Astrocyte (in vitro differentiated cells and primary cell): Measurements from ENCODE around the gene CTTNBP2NL. TPM values are rescaled to one million over a fixed set of nuclear protein-coding genes. Genes with fewer than 3 reads are reported as not detected.

ENCODE experiments used
- DNase-seq: peaks from one replicate; pipeline ENCODE4 v3.0.0-alpha.2; 2010; ENCODE audit warnings: low read depth
- FAIRE-seq: peaks from 2 replicates; lab custom pipeline; 2011; peaks lifted over from hg19 to GRCh38; lab: Jason Lieb, UNC
- H2AFZ ChIP-seq: 2 replicates; pipeline ENCODE4 v1.6.0; 2012; ENCODE audit warnings: low read depth, low read length, inconsistent platforms
- H3K27ac ChIP-seq: 2 replicates; pipeline ENCODE4 v1.5.1; 2011; ENCODE audit warnings: low read depth, low read length, inconsistent platforms
- H3K27me3 ChIP-seq: 2 replicates; pipeline ENCODE4 v1.6.0; 2011; ENCODE audit warnings: low read length, inconsistent platforms; ENCODE audit not compliant: insufficient read depth
- H3K36me3 ChIP-seq: 2 replicates; pipeline ENCODE4 v1.5.1; 2011; ENCODE audit warnings: low read length, inconsistent platforms; ENCODE audit not compliant: insufficient read depth
- H3K4me1 ChIP-seq: 2 replicates; pipeline ENCODE4 v1.5.1; 2011; ENCODE audit warnings: low read length, inconsistent platforms; ENCODE audit not compliant: insufficient read depth
- H3K4me2 ChIP-seq: 2 replicates; pipeline ENCODE4 v1.6.0; 2012; ENCODE audit warnings: low read length, inconsistent platforms
- H3K4me3 ChIP-seq: 2 replicates; pipeline ENCODE4 v1.5.1; 2011; ENCODE audit warnings: low read depth, mild to moderate bottlenecking, low read length, inconsistent platforms; ENCODE audit not compliant: insufficient read depth
- H3K79me2 ChIP-seq: 2 replicates; pipeline ENCODE4 v1.6.0; 2012; ENCODE audit warnings: mild to moderate bottlenecking, low read length, inconsistent platforms; ENCODE audit not compliant: insufficient read depth
- H3K9ac ChIP-seq: 2 replicates; pipeline ENCODE4 v1.6.0; 2012; ENCODE audit warnings: mild to moderate bottlenecking, low read length, inconsistent platforms
- H3K9me3 ChIP-seq: 2 replicates; pipeline ENCODE4 v1.5.1; 2012; ENCODE audit warnings: low read depth, mild to moderate bottlenecking, low read length, inconsistent platforms; ENCODE audit not compliant: insufficient read depth
- H4K20me1 ChIP-seq: 2 replicates; pipeline ENCODE4 v1.6.0; 2012; ENCODE audit warnings: low read length, inconsistent platforms; ENCODE audit not compliant: insufficient read depth
- H3K27ac Mint-ChIP-seq: one replicate; pipeline ENCODE4 v1.8.0; 2021; ENCODE audit warnings: mild to moderate bottlenecking, mixed read lengths; ENCODE audit not compliant: unreplicated experiment
- H3K27me3 Mint-ChIP-seq: one replicate; pipeline ENCODE4 v1.8.0; 2021; ENCODE audit warnings: low read depth, mixed read lengths; ENCODE audit not compliant: unreplicated experiment
- H3K36me3 Mint-ChIP-seq: one replicate; pipeline ENCODE4 v1.8.0; 2021; ENCODE audit warnings: low read depth, mixed read lengths; ENCODE audit not compliant: unreplicated experiment
- H3K4me1 Mint-ChIP-seq: one replicate; pipeline ENCODE4 v1.8.0; 2021; ENCODE audit warnings: low read depth, mixed read lengths; ENCODE audit not compliant: unreplicated experiment
- H3K4me3 Mint-ChIP-seq: one replicate; pipeline ENCODE4 v1.8.0; 2021; ENCODE audit warnings: mild to moderate bottlenecking, moderate library complexity, mixed read lengths; ENCODE audit not compliant: unreplicated experiment
- H3K9me3 Mint-ChIP-seq: one replicate; pipeline ENCODE4 v1.8.0; 2021; ENCODE audit warnings: mild to moderate bottlenecking, mixed read lengths; ENCODE audit not compliant: unreplicated experiment
- CTCF ChIP-seq: IDR thresholded peaks from 2 replicates; pipeline ENCODE4 v1.5.1; 2011; ENCODE audit warnings: low read depth, mild to moderate bottlenecking, inconsistent platforms, low read length, moderate library complexity; ENCODE audit not compliant: insufficient read depth
- EZH2 ChIP-seq: IDR thresholded peaks from 2 replicates; pipeline ENCODE4 v1.6.1; 2012; ENCODE audit warnings: mild to moderate bottlenecking, low read length, inconsistent platforms; ENCODE audit not compliant: insufficient read depth
- total RNA-seq: library from RNA; stranded (reverse); gene quantifications from 2 replicates; pipeline ENCODE4 v1.2.1, GENCODE V29; 2021

The CTTNBP2NL gene
- total RNA-seq, 1 donor from 2014 or later: 91.9 TPM

GRCh38 chr1:112507921-112508277 lies 111.9 kb downstream of the CTTNBP2NL start:
- H3K36me3 Mint-ChIP-seq: no peaks in the 10 kb centered on the region
- H3K4me3 ChIP-seq: peak overlapping the region; percentile 40
- DNase-seq: no peak
- peaks cover 18% of the 10 kb centered on the region for H4K20me1 ChIP-seq
- no peak overlapping the region for H3K9ac ChIP-seq
- no peak for TF ChIP-seq CTCF
- no peak for TF ChIP-seq EZH2
- H3K27me3 Mint-ChIP-seq: peaks cover 59% of the 10 kb centered on the region
- peaks cover 97% of the 10 kb centered on the region for H3K27me3 ChIP-seq
- H2AFZ ChIP-seq: peak overlapping the region; percentile 51
- H3K9me3 Mint-ChIP-seq: no peaks in the 10 kb centered on the region
- no peaks in the 10 kb centered on the region for H3K9me3 ChIP-seq
- peak overlapping the region; percentile 83 for H3K4me2 ChIP-seq
- no peak overlapping the region for H3K27ac Mint-ChIP-seq
- peak overlapping the region; percentile 76 for H3K4me3 Mint-ChIP-seq
- H3K4me1 ChIP-seq: peaks cover 11% of the 10 kb centered on the region
- H3K36me3 ChIP-seq: no peaks in the 10 kb centered on the region
- H3K4me1 Mint-ChIP-seq: peaks cover 22% of the 10 kb centered on the region
- FAIRE-seq: no peak
- no peak overlapping the region for H3K27ac ChIP-seq
- H3K79me2 ChIP-seq: no peaks in the 10 kb centered on the region

GRCh38 chr1:112508278-112509004 lies 112.4 kb downstream of the CTTNBP2NL start, which contains the start of gene WNT2B:
TSS of gene WNT2B (plus strand) at chr1:112508965. CDS start at chr1:112509263, 298 bp downstream.
- Histone ChIP-seq H3K36me3 (no peaks in the 10 kb centered on the region), H3K27ac (no peak within 1 kb of the TSS), H4K20me1 (peaks cover 12% of the 10 kb centered on the region), H3K9me3 (no peaks in the 10 kb centered on the region), H3K4me2 (peak within 1 kb of the TSS; percentile 83), H3K4me3 (peak within 1 kb of the TSS; percentile 40), H3K4me1 (peaks cover 11% of the 10 kb centered on the region), H2AFZ (peak within 1 kb of the TSS; percentile 51), H3K27me3 (peaks cover 96% of the 10 kb centered on the region), H3K9ac (peak within 1 kb of the TSS; percentile 7), H3K79me2 (no peaks in the 10 kb centered on the region)
- Mint-ChIP-seq H3K4me1 (peaks cover 17% of the 10 kb centered on the region), H3K4me3 (peak within 1 kb of the TSS; percentile 80), H3K27ac (peak within 1 kb of the TSS; percentile 60), H3K36me3 (no peaks in the 10 kb centered on the region), H3K9me3 (no peaks in the 10 kb centered on the region), H3K27me3 (peaks cover 54% of the 10 kb centered on the region)
- no peak for FAIRE-seq
- no peak for DNase-seq
- TF ChIP-seq EZH2 (peak; percentile 62), CTCF (no peak)
